GM18873 (cell line): ENCODE measurements around the gene UNC80.
"Not testable (repeated sequence)": the region's sequence is repeated elsewhere in the genome, so short reads cannot be mapped to it uniquely, and the experiment has no call there.

ENCODE experiments used
- ATAC-seq: cut with Tn5 transposase; IDR thresholded peaks from one replicate; pipeline ENCODE4 v1.9.1; 2021; ENCODE audit warnings: mild to moderate bottlenecking, moderate library complexity, moderate number of reproducible peaks; ENCODE audit not compliant: unreplicated experiment, low FRiP score

The UNC80 gene, protein sequence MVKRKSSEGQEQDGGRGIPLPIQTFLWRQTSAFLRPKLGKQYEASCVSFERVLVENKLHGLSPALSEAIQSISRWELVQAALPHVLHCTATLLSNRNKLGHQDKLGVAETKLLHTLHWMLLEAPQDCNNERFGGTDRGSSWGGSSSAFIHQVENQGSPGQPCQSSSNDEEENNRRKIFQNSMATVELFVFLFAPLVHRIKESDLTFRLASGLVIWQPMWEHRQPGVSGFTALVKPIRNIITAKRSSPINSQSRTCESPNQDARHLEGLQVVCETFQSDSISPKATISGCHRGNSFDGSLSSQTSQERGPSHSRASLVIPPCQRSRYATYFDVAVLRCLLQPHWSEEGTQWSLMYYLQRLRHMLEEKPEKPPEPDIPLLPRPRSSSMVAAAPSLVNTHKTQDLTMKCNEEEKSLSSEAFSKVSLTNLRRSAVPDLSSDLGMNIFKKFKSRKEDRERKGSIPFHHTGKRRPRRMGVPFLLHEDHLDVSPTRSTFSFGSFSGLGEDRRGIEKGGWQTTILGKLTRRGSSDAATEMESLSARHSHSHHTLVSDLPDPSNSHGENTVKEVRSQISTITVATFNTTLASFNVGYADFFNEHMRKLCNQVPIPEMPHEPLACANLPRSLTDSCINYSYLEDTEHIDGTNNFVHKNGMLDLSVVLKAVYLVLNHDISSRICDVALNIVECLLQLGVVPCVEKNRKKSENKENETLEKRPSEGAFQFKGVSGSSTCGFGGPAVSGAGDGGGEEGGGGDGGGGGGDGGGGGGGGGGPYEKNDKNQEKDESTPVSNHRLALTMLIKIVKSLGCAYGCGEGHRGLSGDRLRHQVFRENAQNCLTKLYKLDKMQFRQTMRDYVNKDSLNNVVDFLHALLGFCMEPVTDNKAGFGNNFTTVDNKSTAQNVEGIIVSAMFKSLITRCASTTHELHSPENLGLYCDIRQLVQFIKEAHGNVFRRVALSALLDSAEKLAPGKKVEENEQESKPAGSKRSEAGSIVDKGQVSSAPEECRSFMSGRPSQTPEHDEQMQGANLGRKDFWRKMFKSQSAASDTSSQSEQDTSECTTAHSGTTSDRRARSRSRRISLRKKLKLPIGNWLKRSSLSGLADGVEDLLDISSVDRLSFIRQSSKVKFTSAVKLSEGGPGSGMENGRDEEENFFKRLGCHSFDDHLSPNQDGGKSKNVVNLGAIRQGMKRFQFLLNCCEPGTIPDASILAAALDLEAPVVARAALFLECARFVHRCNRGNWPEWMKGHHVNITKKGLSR (N-terminal part only)

DNA sequence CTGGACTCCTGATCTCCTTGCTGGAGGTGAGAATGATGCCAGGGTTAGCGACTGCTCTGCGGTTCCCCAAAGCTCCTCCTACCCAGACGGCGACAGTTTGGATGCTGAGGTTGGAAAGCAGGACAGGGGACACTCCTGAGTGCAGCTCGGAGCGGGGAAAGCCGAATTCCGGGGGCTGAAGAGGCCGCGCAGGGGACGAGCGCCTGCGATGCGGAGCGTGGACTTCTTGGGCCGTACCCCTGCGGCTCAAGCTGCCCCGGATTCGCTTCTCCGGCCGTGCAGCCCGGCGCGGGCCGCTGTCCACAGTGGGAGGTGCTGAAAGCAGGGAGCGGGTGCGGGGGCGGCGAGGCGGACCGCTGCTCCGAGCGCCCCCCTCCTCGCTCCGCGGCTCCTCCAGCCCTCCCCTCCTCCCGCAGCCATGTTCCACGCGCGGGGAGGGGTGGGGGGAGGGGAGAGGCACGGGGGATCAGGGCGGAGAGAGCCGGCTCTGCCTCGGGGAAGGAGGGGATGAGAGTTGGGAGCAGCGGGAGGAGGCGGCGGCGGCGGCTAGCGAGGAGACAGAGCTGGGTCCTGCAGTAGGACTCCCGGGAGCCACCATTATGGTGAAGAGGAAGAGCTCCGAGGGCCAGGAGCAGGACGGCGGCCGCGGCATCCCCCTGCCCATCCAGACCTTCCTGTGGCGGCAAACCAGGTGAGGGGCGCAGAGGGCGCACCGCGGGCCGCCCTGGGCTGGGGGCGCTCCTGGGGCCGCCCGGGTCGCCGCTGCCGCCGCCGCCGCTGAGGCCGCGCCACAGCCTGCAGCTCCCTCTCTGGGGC is at the start of gene UNC80:
UNC80 (plus strand) TSS at position 359 of the 816 bp plus-strand sequence; CDS start at position 600, 241 bp downstream.
- ATAC-seq, result no peak

DNA sequence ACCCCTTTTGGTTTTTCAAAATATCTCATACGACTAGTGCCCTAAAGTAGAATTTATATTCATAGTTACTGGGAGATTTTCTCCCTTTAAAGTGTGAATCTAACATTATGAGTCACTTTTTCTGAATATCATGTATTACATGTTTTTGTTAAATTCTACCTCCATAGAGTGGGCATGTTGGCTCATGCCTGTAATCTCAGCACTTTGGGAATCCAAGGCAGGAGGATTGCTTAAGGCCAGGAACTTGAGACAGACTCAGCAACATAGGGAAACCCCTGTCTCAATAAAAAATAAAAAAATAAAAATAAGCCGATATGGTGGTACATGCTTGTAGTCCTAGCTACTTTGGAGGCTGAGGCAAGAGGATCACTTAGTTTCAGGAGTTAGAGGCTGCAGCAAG is 45.3 kb upstream of the UNC80 start:
- ATAC-seq, result no peak

DNA sequence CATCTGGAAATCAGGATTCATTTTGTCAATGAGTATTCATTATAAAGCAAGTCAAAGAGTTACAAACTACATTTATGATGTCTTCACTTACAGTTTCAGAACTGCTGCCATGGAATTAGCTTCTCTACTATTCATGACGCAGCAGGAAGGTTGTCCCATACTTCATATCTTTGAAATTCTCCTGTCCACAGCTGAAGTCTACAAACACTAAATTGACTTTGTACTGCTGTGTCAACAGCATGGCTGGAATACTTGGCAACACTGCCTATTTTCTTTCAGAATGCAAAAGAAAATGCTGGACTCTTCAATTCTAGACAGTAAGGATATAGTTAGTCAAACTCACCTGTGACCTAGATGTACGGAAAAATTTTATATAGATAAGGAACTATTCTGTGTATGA is 44.6 kb upstream of the UNC80 start:
- ATAC-seq, result no peak

DNA sequence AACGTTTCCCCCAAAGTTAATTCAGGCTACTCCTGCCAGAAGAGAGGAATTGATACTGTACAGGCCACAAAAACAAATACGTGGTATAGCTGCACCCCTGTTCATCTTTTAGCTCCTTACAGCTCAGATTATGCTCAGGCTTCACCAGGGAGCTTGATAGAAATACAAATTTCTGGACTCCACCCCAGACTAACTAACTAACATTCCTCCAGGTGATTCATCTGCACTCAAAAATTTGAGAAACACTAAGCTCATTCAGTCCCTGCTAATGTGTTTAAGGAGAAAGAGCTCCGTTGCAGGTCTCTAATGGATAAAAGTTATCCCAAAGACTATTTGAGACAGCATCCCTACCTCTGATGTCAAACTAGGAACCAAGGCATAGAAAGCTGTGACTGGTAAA is 36.8 kb upstream of the UNC80 start:
- ATAC-seq, result no peak

DNA sequence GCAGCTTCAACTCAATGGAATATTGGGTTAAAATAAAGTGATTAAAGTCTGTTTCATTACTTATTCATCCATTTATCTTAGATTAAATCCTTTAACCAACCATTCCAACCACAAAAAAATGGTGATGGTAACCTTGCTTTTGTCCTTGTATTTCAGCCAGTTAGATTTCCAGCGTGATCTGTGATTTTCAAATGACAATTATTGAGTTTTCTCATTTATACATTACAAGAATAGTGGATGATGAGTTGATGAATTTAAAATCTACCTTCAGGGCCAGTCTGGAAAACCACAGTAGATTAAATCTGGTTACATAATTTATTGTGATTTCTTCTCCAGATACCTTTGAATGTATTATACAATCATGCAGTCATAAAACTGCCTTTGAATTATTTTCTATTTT is 29.7 kb upstream of the UNC80 start:
- no peak for ATAC-seq

DNA sequence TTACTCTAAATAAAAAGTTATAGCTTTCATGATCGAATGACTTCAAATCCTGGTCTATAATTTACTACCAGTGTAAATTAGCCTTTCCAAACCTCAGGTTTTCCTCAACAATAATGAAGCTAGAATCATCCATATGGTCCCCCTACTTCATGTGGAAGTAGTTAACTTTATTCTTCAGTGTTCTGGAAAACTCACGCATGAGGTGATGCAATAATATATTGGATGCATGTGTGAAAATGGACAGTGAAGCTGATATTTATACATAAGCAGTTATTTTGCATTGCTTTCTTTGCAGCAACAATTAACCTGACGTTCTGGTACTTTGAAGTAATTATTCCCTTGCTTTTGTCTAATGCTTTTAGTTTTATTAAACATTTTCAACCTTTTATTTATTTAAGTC is 18.6 kb upstream of the UNC80 start:
- ATAC-seq, result no peak

DNA sequence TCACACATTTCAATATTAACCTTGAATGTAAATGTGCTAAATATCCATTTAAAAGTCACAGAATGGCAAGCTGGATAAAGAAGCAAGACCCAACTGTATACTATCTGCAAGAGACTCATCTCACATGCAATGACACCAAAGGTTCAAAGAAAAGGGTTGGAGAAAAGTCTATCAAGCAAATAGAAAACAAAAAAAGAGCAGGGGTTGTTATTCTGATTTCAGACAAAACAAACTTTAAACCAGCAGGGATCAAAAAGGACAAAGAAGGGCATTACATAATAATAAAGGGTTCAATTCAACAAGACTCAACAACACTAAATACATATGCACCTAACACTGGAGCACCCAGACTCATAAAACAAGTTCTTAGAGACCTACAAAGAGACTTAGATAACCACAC is 14.5 kb upstream of the UNC80 start:
- no peak for ATAC-seq

DNA sequence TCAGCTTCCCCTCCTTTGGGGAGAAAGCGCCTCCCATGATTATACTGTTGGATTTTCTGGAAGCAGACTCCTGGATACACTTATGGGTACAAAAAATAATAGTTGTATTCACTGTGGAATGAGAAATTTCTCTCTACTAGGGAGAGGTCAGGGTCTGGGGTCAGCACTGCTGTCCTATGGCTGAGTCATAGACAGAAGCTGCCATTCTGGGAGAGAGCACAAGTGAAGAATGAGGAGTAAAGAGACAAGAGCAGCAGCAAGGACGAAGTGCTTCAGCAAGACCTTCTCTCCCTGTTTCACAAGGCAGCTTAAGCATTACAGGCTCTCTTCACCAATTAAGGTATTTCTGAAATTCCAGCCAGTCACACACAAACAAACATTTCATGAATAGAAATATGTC is 10.1 kb upstream of the UNC80 start:
- ATAC-seq, result no peak

DNA sequence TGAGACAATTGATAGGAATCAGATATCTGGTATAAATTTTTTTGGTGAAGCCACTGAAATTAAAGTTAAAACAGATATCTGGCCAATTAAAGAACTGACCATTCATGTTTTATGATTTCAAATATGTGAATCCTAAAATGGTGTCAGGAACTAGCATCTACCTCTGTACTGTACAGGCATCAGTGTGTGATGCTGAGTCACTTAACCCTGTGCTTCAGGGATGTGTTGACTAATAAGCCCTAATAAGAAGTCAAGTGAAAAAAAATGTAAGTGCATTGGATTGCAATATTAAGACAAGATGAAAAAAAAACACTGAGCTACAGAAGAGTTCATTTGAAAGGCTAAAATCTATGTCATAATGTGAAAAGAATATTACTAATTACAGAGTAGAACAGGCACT is 9.1 kb upstream of the UNC80 start:
- ATAC-seq, result no peak

DNA sequence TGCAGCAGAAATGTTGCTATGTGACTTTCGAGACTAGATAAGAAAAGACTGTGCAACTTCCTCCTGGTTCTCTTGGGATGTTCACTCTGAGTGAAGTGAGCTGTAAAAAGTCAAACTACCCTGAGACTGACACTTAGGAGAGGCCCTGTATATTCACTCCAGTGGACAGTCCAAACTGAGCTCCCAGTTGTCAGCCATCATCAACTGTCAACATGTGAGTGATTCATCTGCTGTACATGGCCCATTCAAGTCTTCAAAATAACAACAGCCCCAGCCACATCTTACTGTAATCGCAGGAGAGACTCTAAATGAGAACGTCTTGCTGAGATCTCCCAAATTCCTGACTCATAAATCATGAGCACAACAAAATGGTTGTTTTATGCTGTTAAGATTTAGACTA is 8.5 kb upstream of the UNC80 start:
- no peak for ATAC-seq

DNA sequence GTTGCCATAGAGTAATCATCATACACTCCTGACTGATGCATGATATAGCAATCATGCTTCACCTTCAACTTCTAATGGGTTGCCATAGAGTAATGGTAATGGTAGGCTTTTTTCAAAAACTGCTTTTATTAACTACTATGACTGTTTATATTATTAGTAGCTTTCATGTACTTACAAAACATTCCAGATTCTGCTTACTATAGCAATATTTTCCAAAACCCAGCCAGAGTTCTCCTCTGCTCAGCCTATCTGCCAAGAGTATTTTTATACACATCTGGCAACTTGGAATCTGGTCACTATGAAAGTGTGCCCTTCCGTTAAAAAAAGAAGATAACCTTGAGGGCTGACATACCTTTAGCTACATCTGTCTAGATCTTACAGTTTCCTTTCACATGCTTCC is 5.0 kb upstream of the UNC80 start:
- ATAC-seq, result no peak

DNA sequence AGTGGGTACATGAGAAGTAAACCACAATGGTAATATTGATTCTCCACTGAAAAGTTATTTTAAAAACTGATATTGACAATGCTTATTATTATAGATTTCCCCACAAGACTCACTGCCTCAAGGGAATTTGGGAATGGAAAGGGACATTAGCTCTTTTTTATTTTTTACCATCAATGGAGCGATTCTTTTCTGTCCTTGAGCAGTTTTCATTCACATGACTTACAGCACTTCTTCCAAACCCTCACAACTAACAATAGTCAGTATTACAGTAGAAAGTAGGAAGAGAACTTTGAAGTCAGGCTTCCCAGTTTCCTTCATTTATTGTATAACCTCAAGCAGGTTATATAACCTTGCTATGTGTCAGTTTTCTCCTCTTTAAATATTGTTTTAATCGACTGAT is 4.3 kb upstream of the UNC80 start:
- ATAC-seq, result no peak

DNA sequence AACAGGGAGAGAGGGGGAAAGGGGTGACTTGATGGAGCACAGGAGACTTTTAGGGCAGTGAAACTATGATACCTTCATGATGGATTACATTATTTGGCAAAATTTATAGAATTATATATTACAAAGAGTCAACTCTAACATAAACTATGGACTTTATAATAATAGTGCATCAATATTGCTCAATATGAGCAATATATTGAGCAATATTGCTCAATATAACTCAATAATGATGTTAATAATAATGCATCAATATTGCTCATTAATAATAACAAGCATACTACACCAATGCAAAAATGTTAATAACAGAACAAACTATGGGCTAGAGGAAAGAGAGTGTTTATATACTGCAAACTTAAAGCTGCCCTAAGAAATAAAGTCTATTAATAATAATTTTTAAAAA is 3.1 kb upstream of the UNC80 start:
- no peak for ATAC-seq

DNA sequence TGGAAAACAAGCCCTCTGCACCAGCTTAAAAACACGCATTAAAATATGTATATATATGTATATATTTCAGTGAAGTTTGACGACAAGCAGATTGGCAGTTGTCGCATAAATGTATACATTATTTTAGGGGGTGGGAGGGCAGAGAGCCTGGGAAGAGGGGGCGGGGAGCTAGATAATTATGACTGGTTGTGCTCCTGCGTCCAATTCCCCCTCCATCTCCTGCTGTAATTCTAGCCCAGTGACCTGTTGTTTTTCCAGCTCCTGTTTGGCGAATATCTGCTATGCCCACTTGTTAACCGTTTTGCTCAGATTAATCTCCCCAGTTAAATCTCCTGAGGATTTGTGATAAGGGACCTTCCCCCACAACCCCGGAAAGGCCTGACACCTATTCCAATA is 656 bp downstream of the UNC80 start:
- ATAC-seq, result no peak

DNA sequence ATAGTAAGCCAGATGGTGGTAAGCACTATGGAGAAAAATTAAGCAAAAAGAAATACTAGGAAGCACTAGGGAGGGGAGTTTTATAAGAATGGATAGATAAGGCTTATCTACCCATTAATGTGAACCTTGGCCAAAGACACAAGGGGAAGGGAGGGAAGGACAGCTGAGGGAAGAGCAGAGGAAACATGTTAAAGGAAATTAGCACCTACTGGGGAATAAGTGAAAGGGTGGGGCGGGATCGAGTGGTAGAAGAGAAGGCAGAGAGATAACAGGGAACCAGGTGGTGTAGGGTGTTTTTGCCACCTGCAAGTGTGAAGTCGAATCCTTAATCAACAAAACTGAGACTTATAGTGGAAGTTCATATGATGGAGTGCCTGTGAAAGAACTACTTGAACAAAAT is 1.7 kb downstream of the UNC80 start:
- no peak for ATAC-seq

DNA sequence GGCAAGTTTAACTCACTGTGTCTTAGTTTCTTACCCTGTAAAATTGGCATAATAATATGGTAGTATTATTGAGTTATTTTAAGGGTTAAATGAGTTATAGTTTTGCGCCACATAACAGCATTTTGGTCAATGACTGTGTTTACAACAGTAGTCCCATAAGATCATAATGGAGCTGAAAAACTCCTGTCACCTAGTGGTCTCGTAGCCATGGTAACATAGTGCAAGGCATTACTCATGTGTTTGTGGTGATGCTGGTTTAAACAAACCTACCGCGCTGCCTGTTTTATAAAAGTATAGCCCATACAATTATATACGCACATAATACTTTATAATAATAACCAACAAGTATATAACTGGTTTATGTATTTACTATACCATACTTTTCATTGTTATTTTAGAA is 15.8 kb downstream of the UNC80 start:
- ATAC-seq, result no peak

DNA sequence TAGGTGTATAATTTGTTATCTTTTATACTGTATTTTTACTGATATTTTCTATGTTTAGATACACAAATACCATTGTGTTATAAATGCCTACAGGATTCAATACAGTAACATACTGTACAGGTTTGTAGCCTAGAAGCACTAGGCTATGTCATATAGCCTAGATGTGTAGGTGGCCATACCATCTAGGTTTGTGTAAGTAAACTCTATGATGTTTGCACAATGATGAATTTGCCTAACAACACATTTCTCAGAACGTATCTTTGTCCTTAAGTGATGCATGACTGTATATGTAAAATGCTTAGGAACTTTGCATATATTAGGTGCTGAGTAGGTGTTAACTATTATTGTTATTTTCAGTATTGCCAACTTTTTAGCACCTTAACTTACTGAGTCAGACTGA is 17.3 kb downstream of the UNC80 start:
- ATAC-seq, result no peak

DNA sequence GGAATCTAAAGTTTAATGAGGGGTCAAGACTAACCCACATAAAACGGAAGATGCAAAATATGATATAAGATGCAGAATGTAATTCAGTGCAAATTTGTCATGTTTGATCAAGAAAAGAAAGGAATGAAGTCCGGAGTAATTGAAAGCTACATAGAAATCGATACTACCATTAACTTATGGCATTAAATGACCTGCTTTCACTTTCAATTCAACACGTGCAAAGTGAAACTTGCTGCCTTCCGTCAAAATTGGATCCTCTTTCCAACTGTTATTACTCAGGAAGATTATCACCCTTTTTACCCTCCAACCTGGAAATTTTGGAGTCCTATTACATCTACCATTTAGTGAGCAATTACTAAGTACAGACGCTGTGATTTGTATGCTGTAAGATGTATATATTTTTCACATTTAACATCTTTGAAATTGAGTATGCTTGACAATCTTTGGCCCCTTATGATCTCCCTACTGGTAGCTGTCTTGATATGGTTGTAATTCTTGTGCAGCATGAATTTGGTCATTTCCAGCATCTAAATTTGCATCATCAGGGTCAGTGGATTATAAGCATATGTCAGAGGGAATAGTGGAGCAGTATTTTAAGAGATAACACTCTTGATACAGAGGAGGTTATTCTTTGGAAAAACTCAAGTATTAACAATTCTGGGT is 18.6 kb downstream of the UNC80 start:
- no peak for ATAC-seq

DNA sequence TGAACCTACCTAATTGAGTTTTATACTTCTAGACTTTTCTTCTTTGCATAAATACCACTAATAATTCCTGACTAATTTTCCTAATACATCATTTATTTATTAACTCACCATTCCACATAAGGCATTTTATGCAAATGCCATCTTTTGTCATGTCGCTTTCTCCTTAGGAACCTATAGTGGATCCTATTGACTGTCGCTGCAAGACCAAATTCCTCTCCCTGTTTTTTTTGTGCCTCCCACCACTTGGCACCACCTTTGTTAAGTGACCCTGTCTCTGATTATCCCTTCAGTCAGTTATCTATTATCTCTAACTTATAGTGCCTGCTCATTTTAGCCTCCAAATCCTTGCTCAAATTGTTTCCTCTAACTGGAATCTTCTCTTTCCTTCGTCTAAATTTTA is 19.5 kb downstream of the UNC80 start:
- no peak for ATAC-seq

DNA sequence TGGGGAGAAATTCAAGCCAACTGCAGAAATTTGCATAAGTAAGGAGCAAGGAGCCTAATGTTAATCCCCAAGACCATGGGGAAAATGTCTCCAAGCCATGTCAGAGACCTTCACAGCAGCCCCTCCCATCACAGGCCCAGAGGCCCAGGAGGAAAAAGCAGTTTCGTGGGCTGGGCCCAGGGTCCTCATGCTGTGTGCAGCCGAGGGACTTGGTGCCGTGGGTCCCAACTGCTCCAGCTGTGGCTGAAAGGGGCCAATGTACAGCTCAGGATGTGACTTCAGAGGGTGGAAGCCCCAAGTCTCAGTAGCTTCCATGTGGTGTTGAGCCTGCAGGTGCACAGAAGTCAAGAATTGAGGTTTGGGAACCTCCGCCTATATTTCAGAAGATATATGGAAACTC is 23.8 kb downstream of the UNC80 start:
- ATAC-seq, result not testable (repeated sequence)
